Uterus (tissue), 4 donors: Measurements from ENCODE around the gene CALCB. TPM values are rescaled to one million over a fixed set of nuclear protein-coding genes. Genes with fewer than 3 reads are reported as not detected.

Experiments used
- DNase-seq, 2 donors: peaks; one replicate each; pipeline ENCODE4 v3.0.0-alpha.2; 2019 to 2020
- H3K27ac ChIP-seq, 2 donors: fragments of 200-600 bp; sonication (generic); 1 replicate in 1 of 2; 2 replicates in 1 of 2; pipeline ENCODE4 v1.5.1; 2016 to 2018
- H3K27me3 ChIP-seq, 2 donors: fragments of 200-600 bp; sonication (generic); one replicate each; pipeline ENCODE4 v1.5.1; 2018 to 2019; ENCODE audit warnings: control low read depth in 1 of 2
- H3K36me3 ChIP-seq, 2 donors: fragments of 200-600 bp; sonication (generic); one replicate each; pipeline ENCODE4 v1.5.1; 2019; ENCODE audit warnings: control low read depth in 1 of 2
- H3K4me1 ChIP-seq, 2 donors: fragments of 200-600 bp; sonication (generic); one replicate each; pipeline ENCODE4 v1.5.1; 2018 to 2019; ENCODE audit warnings: control low read depth in 1 of 2
- H3K4me3 ChIP-seq, 2 donors: fragments of 200-600 bp; sonication (generic); 1 replicate in 1 of 2; 2 replicates in 1 of 2; pipeline ENCODE4 v1.5.1; 2018 to 2019; ENCODE audit warnings: mild to moderate bottlenecking in 1 of 2
- H3K9me3 ChIP-seq, 2 donors: fragments of 200-600 bp; sonication (generic); one replicate each; pipeline ENCODE4 v1.5.1; 2019; ENCODE audit warnings: control low read depth in 1 of 2
- POLR2A ChIP-seq, 2 donors: fragments of 450-650 bp; IDR thresholded peaks; one replicate each; pipeline ENCODE4 v1.6.1; 2016; ENCODE audit warnings: antibody characterized with exemption in 2 of 2, mild to moderate bottlenecking in 1 of 2, moderate library complexity in 1 of 2
- intact Hi-C: fragments of 100-400 bp; cut with DNase I; formaldehyde crosslinking; loops from one replicate; pipeline ENCODE4 v1.15.1; 2023; ENCODE audit warnings: low total_unique reads
- total RNA-seq, 4 donors: library from RNA; depleted of rRNA in 3 of 4; stranded (reverse); fragments of >200 nt in 3 of 4; gene quantifications; one replicate each; pipeline versions ENCODE4 v1.1.0 to v1.2.4, GENCODE V29; 2014 to 2023
- TF ChIP-seq, protein P1 (sequence below), 4 experiments: fragments of 200-600 bp in 2 of 4; fragments of 450-650 bp in 2 of 4; sonication (generic) in 2 of 4; IDR thresholded peaks; one replicate each; pipeline ENCODE4 v1.5.1; 2016 to 2019; ENCODE audit warnings: antibody characterized with exemption in 4 of 4, mild to moderate bottlenecking in 2 of 4, moderate library complexity in 1 of 4
- donor health status: DM: yes; HTN: yes; CAD: no.

CALCB gene
- total RNA-seq, 4 donors from 2014 or later, result 0.21 TPM; not detected in 3

DNA sequence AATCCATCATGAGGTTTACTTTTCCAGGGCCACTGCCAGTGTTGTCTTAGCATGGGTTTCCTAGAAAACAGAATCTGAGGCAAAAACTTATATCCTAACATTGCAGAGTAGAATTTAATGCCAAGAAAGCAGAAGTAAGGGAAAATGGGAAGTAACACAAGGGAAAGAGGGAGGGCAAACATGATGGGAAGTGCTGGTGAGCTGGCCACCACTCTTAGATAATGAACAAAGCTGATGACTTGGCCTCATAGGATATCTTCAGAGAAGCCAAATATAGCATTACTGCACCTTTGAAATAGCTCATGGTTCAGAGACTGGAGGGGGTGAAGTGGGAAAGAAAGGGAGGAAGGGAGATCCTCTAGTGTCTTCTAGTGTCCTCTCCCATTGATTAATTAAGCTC is 24.8 kb upstream of the CALCB start:
- Histone ChIP-seq H3K27me3 (no peaks in the 10 kb centered on the region), H3K36me3 (no peaks in the 10 kb centered on the region), H3K4me3 (no peak overlapping the region), H3K27ac (no peak overlapping the region), H3K4me1 (no peaks in the 10 kb centered on the region), H3K9me3 (no peaks in the 10 kb centered on the region)
- intact Hi-C loops, result no loop called here
- no peak for DNase-seq
- TF ChIP-seq POLR2A (IDR thresholded peaks at IDR 0.05), result no peak
- TF ChIP-seq, protein P1, sequence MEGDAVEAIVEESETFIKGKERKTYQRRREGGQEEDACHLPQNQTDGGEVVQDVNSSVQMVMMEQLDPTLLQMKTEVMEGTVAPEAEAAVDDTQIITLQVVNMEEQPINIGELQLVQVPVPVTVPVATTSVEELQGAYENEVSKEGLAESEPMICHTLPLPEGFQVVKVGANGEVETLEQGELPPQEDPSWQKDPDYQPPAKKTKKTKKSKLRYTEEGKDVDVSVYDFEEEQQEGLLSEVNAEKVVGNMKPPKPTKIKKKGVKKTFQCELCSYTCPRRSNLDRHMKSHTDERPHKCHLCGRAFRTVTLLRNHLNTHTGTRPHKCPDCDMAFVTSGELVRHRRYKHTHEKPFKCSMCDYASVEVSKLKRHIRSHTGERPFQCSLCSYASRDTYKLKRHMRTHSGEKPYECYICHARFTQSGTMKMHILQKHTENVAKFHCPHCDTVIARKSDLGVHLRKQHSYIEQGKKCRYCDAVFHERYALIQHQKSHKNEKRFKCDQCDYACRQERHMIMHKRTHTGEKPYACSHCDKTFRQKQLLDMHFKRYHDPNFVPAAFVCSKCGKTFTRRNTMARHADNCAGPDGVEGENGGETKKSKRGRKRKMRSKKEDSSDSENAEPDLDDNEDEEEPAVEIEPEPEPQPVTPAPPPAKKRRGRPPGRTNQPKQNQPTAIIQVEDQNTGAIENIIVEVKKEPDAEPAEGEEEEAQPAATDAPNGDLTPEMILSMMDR (IDR thresholded peaks at IDR 0.05), result no peak

DNA sequence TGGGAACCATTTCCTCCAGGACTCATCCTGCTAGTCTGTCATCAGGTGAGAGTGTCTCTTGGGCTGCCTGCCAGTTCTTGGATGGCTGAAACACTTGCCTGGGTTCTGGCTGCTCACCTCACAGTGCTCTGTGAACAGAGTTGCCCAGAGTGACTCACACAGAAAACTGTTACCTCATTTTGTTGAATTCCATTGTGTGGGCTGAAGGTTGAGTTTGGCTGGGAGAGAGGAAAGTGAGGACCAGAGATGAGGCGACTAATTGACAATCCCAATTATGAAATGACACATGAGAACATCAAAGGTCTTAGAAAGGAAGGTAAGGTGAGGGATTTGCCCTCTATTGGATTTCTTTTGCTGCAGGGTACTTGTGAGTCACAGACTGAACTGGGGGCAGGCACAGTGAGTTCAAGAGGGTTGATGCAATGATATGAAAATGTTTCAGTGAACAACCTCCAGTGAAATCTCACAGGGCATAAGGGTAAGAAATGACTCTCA is 20.2 kb upstream of the CALCB start:
- Histone ChIP-seq H3K4me3 (no peak overlapping the region), H3K36me3 (no peaks in the 10 kb centered on the region), H3K27me3 (no peaks in the 10 kb centered on the region), H3K4me1 (no peaks in the 10 kb centered on the region), H3K9me3 (no peaks in the 10 kb centered on the region), H3K27ac (no peak overlapping the region)
- intact Hi-C loops, result no loop called here
- TF ChIP-seq, protein P1 (IDR thresholded peaks at IDR 0.05), result no peak
- TF ChIP-seq POLR2A (IDR thresholded peaks at IDR 0.05), result no peak
- DNase-seq, result no peak

DNA sequence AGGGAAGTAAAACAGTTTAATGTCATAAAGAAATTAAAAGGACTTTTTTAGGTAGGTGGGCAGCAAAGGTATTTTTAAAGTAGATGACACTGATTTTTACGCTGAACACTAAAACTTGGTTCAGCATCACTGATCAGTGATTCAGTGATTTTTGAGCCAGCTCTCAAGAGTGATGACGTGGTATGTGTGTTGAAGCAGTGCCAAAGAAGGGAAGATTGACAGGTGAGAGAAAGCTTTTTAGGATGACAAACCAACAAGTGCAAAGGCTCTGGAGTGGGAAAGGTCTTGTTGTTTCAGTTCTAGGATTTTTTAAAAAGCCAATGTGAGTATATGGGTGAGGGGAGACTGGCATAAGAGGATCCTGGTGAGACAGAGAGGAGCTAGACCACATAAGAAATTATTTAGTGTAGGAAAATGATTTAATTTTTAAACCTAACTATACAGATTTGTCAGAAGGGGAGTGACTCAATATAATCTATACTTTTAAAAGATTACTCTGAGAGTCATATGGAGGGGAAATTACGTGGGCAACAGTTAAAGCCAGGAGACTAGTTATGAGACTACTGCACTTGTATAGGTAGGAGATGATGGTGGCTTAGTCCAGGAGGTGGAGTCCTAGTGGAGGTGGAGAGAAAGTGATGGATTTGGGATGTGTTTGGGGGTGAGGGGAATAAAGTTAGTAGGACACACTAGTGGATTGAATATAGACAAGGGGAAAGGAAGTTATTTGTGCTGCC is 17.6 kb upstream of the CALCB start:
- H3K4me3 ChIP-seq, result no peak overlapping the region
- H3K9me3 ChIP-seq, result no peaks in the 10 kb centered on the region
- TF ChIP-seq, protein P1 (IDR thresholded peaks at IDR 0.05), result no peak
- no peak for TF ChIP-seq POLR2A (IDR thresholded peaks at IDR 0.05)
- intact Hi-C loops, result no loop called here
- no peak overlapping the region for H3K27ac ChIP-seq
- no peak for DNase-seq
- no peaks in the 10 kb centered on the region for H3K36me3 ChIP-seq
- no peaks in the 10 kb centered on the region for H3K27me3 ChIP-seq
- H3K4me1 ChIP-seq, result no peaks in the 10 kb centered on the region

DNA sequence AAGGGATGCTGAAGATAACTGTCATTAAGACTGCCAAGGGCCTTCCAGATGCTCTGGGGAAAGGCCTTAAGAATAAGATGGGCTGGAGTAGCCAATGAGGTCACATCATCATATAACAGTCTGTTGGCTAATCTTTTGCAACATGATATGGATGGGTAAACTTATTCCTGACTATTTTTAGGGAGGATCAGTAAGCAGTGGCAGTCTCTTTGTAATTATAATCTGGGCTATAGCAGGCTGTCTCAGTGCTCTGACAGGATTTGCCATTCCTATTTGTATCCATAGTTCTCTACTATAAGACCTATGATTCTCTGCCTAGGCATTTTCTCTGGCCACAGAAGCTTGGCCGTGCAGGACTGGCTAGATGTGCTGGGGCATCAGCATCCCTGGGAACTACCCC is 16.1 kb upstream of the CALCB start:
- intact Hi-C loops, result no loop called here
- TF ChIP-seq POLR2A (IDR thresholded peaks at IDR 0.05), result no peak
- TF ChIP-seq, protein P1 (IDR thresholded peaks at IDR 0.05), result no peak
- Histone ChIP-seq H3K9me3 (no peaks in the 10 kb centered on the region), H3K4me1 (no peaks in the 10 kb centered on the region), H3K36me3 (no peaks in the 10 kb centered on the region), H3K27ac (no peak overlapping the region), H3K27me3 (no peaks in the 10 kb centered on the region), H3K4me3 (no peak overlapping the region)
- no peak for DNase-seq

DNA sequence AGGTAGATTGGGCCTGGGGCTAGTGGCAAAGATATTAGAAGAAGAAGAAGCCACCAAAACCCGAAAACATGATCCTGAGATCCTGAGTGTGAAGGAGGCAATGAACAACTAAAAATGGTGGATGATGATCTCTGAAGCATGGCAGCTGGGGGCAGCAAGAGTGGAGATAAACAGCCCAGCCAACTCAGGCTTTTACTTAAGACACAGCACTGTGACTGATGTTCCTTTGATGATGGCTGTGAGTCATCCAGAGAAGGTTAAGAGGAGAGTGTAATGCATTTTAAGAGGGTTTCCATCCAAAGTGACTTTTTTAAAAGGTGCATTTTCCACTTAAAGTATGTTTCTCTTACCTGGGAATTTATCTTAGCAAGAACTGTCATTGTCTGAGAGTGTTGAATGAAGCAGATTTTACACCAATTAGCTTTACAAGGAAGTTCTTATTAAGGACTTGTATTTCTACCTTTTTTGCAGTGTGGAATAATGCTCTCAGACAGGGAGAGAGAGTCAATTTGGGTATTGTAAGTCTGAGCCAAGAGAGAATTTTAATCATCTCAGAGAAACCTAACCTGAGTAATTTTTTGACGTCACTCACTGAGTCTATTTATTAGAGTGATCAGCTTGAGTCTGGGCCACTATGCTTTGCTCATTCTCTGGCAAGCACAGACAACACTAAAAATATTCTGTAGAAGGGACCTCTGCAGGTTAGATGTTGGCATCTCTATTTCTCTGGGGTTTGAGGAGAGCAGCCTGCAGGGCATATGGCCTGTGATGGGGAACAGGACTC is 14.1 kb upstream of the CALCB start:
- intact Hi-C loops, result no loop called here
- H3K36me3 ChIP-seq, result no peaks in the 10 kb centered on the region
- DNase-seq, result no peak
- H3K4me3 ChIP-seq, result no peak overlapping the region
- no peaks in the 10 kb centered on the region for H3K4me1 ChIP-seq
- H3K9me3 ChIP-seq, result no peaks in the 10 kb centered on the region
- TF ChIP-seq, protein P1 (IDR thresholded peaks at IDR 0.05), result no peak
- no peak for TF ChIP-seq POLR2A (IDR thresholded peaks at IDR 0.05)
- no peak overlapping the region for H3K27ac ChIP-seq
- no peaks in the 10 kb centered on the region for H3K27me3 ChIP-seq
